WI38 (cell line): ENCODE results near the gene GUCD1.

Experiments used
- H3K4me3 ChIP-seq: 2 replicates; pipeline ENCODE4 v1.5.1; 2011; ENCODE audit warnings: low read depth, mild to moderate bottlenecking, control low read depth, low read length
- CTCF ChIP-seq: IDR thresholded peaks from 2 replicates; pipeline ENCODE4 v1.5.1; 2012; ENCODE audit warnings: low read depth, mild to moderate bottlenecking, control low read depth, low read length

The GUCD1 gene

GRCh38 chr22:24585927-24586546 is 31.1 kb upstream of the GUCD1 start:
- H3K4me3 ChIP-seq = no peak overlapping the region
- no peak for TF ChIP-seq CTCF

GRCh38 chr22:24585461-24585860 is 30.5 kb upstream of the GUCD1 start:
- H3K4me3 ChIP-seq = no peak overlapping the region
- TF ChIP-seq CTCF = no peak

- no peak overlapping the region for H3K4me3 ChIP-seq
- no peak for TF ChIP-seq CTCF
Measured at GRCh38 chr22:24584871-24585411, 30.0 kb upstream of the GUCD1 start.

- no peak for TF ChIP-seq CTCF
- no peak overlapping the region for H3K4me3 ChIP-seq
Measured at GRCh38 chr22:24584166-24584790, 29.3 kb upstream of the GUCD1 start.

- no peak for TF ChIP-seq CTCF
Measured at GRCh38 chr22:24583221-24584165, 28.6 kb upstream of the GUCD1 start.

GRCh38 chr22:24582056-24582814 is 27.3 kb upstream of the GUCD1 start:
- TF ChIP-seq CTCF = no peak
- no peak overlapping the region for H3K4me3 ChIP-seq

More at GRCh38 chr22:24583221-24584165, 28.6 kb upstream of the GUCD1 start:
- H3K4me3 ChIP-seq = no peak overlapping the region
